HG03108 (cell line): ENCODE data around the gene KLHL2.
A peak's percentile ranks its signal among the peaks of the same experiment; 100 is the strongest.
"Not testable (repeated sequence)": the region's sequence is repeated elsewhere in the genome, so short reads cannot be mapped to it uniquely, and the experiment has no call there.

Source experiments
- ATAC-seq: cut with Tn5 transposase; IDR thresholded peaks from one replicate; pipeline ENCODE4 v1.9.1; 2021; ENCODE audit warnings: moderate library complexity; ENCODE audit not compliant: unreplicated experiment

The KLHL2 gene

DNA sequence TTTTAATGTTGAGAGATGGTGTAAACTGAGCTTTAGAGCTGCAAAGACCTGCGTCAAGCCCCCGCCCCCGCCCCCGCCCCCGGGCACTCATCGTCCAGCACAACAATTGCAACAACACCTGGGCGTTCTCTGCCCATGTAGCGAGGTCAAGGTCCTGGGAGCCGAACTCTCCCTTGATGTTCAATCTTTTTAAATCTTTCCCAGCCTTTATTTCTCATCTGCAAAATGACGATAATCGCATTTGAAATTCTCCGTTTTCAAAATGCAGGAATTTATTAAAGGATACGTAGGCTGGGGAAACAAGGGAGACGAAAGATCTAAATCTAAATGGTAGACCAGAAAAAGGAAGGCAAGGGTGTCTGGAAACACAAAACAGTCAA, 119.5 kb downstream of the KLHL2 start:
- no peak for ATAC-seq

DNA sequence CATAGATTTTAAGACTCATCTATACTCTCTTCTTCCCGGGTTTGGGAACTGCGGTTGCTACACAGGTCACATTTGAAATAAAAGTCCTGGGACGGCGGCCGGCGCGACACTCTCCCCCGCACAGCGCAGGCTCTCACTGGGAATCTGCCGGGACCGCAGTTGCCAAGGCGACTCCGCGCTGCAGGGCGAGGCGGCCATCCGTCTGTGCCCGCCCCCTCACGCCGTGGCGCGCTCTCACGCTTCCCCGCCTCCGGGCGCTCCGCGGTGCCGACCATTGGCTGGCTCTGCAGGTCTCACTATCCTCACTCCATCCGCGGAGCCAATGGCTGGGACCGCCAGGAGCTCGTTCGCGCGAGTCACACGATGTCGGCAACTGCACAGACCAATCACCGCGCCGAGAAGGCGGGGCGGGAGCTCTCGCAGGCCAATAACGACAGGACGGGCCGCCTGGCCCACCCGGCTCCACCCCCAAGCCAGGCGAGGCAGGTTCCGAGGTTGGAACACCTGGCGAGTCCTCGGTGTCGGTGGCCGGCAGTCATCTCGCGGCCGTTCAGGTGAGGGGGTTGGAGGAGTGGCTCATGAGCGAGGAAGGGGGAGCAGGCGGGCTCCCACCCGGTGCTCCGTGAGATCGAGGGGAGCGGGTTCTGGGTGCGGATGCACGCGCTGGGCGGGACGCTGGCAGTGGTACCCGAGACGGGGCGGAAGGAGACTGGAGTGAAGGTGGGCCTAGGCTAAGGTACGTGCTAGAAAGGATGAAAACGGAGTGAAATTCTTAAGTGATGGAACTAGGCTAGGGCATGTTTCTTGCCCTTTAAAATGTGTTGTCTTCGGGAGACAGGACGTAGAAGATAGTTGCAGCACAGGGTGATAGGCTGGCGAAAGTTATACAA, 120.1 kb downstream of the KLHL2 start, which contains the start of gene MSMO1:
Gene MSMO1 (plus strand): TSS at position 459 of the 890 bp plus-strand sequence. CDS start 5,702 bp downstream, outside the sequence.
- ATAC-seq: peak; percentile 98

DNA sequence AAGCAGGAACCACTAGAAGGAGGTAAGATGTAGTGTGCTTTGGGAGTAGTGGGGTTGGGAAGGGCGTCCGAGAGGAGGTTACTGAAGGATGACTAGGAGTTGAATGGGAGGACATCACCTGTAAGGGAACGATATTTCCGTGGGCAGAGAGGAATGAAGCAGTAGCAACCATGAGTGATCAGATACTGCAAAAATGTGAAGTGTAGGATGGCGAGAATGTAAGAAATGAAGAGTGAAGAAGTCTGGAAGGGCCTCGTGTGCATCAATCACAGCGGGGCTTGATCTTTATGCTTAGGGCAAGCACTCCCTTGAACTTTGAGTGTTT, 120.7 kb downstream of the KLHL2 start:
- no peak for ATAC-seq

DNA sequence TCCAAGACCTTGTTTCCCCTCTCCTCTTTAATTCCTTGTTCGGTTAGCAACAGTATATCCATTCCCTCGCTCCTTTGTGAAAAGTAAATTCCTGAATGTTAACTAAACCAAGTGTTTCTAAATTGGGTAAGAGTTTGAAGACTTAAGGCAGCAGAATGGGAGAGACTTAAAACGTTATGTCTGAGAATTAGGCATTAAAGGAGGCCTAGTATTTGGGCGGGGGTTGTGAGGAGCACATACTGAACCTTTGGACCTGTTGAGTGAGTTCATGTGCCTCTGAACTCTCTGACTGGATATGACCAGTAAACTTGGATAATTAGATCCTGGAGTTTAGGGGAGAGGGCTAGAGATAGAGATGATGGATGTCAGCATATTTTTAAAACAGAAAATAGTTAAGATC, 121.3 kb downstream of the KLHL2 start:
- no peak for ATAC-seq

DNA sequence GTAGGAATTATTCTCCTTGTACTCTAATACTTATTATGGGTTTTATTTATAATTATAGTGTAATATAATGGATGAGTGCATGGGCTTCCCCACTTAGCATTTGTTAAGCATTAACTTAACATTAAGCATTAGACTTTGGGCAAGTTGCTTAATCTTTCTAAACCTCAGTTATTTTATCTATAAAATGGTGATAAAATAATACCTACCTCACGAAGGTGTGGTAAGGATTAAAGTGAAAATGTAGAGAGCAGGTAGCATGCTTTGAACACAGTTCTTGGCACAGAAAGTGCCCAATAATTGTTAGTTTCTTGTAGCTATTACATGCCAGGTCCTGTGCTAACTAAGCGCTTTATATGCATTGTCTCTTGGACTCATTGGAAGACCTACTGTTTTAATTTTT, 122.7 kb downstream of the KLHL2 start:
- ATAC-seq: no peak

DNA sequence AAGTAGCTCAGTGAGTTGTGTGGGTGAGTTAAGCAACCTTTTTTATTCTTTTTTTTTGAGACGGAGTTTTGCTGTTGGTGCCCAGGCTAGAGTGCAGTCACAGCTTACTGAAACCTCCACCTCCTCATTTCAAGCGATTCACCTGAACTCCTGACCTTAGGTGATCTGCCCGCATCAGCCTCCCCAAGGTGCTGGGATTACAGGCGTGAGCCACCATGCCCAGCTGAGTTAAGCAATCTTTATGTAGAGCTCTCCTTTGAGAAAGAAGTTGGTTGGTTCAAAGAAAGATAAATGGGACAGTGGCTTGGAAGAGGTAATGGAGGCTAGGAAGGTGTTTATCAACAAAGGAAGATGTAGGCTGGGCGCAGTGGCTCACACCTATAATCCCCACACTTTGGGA, 123.3 kb downstream of the KLHL2 start:
- no peak for ATAC-seq

DNA sequence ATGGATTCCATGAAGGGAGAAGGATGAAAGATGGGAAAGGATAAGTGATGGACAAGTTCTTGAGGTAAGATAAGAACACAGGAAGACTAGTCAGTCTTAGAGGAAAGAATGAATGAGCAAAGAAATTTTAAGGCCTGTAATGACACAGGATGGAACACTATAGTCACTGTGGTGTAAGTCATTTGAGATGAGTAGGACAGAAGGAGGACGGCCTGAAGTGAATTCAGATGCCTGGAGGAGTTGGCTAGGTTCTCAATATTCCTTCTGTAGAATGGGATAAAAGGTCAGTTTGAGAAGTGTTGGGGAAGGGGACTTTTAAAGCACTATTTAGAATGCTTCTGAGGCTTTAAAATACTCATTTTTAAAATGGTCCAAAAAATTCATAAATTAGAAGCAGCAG, 124.0 kb downstream of the KLHL2 start:
- ATAC-seq: no peak

DNA sequence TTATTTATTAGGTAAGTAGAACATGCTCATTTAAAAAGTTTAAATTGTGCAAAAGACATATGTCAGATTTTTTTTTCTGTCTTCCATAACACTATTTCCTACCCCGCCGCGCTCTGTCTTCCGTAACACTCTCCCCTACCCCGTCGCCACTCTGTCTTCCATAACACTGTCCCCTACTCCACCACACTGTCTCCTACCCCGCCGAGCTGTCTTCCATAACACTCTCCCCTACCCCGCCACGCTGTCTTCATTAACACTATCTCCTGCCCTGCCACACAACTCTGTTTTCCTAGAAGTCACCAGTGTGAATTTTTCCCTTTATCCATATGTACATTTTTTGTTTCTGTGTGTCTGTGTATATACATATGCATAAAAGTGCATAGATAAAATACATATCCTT, 124.5 kb downstream of the KLHL2 start:
- no peak for ATAC-seq

DNA sequence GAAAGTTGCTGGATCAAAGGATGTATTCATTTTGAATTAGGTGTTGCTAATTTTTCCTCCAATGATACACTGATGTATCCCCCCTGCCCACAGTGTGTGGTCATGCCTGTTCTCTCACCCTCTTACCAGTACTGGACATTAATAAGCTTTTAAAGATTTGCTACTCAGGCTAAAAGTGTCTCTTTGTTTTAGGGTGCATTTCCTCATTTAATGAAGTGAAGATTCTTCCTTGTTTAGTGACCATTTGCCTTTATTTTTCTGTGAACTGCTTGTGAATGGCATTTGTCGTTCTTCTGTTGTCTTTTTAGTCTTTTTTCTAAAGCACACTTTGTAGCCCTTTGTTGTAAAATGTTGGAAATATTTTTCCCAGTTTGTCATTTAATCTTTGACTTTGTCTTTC, 125.1 kb downstream of the KLHL2 start:
- ATAC-seq: no peak

DNA sequence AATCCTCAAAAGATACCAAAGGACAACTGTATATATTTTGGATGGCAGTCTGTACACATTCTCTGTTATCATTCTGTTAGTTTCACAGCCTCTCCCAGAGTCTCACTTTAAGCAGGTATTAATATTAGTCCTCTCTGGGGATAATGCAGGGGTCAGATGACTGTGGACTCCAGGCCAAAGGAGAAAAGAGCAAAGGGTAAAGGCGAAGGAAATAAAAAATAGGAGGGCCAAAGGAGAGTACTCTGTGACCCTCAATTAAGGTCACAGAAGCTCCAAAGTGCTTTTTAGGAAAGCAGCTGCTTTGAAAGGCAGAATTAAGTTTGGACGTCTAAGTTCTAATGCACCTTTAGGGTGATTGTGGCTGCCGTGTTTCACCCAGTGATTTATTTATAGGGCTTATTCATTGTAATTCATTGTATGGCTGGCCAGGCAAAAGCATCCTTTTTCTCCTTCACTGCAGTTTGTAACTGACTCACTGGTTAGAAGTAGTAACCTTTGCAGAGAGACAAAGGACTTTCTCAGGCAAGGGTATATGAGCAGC, 127.9 kb downstream of the KLHL2 start:
- no peak for ATAC-seq

DNA sequence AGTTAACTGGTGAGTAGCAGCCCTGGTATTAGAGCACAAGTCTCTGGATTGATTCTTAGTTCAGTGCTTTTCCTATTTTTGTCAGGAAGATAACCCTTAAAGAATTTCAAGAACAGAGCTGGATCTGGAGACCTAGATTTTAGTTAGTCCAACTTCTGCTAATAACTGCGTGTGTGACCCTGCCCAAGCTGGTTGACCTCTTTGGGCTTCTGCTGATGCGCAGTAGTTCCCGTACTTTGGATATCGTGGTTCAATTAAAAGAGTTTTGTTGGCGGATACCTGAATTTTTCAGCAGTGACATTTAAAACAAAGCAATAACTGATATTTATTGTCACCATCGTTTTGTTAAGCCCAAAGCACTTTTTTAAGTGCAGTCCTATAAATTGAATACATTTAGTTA, 129.4 kb downstream of the KLHL2 start:
- ATAC-seq: no peak

DNA sequence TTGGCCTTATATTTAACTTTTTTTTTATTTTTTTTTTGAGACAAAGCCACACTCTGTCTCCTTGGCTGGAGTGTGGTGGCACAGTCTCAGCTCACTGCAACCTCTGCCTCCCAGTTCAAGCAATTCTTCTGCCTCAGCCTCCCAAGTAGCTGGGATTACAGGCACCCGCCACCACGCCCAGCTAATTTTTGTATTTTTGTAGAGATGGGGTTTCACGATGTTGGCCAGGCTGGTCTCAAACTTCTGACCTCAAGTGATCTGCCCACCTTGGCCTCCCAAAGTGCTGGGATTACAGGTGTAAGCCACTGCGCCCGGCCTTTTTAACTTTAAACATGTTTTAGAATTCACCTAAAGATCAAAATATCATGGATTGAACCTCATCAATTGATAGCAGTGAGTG, 135.0 kb downstream of the KLHL2 start:
- not testable (repeated sequence) for ATAC-seq

DNA sequence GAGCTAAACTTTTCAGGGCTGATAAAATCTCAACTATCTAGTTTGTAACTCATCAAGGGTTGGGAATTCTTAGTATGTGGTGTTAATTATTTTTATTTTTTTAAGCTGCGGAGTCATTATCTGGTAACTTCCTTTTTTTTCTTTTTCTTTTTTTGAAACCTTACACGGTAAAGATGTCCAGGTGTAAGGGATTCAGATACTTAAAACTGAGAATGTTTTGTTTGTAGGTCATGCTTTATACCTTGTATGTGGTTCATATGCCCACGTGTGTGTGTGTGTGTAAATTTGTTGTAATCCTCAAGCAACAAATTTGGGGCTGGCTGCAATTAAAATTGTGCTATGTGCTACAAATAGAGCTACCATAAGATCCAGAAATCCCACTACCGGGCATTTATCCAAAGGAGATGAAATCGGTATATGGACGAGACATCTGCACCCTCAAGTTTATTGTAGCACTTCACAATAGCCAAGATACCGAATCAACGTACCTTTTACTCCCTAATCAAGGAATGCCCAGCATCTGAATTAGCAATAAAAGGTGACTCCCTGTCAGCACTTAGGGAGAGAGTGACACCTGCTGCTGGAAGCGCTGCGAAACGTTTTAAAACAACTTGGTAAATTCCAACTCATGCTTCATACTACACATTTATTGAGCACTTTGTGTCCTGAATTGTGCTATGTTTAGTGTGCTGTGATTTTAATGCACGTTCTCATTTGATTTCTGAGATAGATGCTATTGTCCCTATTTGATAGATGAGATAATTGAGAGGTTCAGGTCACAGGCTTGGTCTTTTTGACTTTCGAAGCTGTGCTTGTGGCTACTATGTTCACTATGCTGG, 136.2 kb downstream of the KLHL2 start:
- no peak for ATAC-seq

DNA sequence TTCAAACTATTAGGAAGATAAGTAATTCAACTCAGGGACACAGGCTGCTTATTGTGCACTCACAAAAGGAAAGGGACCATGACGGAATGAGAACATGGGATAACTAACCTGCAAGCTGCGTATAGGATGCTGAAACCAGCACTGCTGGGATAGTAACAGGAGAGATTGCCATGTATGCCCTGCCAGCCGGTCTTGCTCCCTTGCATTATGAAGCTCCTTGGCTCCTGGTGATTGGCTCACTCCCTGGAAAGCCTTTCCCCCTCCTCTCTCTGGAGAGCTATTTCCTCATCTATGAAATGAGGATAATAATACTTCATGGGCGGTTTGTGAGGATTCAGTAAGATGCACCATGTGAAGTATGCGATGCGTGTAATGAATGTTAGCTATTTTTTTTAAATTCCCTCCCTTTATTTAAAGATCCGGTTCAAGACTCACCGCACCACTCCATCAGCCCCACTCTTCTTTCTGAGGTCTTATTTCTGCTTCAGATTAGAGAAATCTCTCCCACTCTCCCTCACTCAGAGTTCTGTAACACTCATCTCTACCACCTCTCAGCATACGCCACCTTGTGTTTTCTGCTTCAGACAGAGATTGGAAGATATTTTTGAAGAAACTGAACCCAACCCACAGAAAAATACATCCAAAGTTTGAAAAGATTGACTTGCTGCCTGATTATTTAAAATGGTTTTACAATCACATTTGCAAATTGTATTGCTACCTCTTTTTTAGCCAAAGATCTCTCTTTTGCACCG, 138.5 kb downstream of the KLHL2 start:
- ATAC-seq: no peak

DNA sequence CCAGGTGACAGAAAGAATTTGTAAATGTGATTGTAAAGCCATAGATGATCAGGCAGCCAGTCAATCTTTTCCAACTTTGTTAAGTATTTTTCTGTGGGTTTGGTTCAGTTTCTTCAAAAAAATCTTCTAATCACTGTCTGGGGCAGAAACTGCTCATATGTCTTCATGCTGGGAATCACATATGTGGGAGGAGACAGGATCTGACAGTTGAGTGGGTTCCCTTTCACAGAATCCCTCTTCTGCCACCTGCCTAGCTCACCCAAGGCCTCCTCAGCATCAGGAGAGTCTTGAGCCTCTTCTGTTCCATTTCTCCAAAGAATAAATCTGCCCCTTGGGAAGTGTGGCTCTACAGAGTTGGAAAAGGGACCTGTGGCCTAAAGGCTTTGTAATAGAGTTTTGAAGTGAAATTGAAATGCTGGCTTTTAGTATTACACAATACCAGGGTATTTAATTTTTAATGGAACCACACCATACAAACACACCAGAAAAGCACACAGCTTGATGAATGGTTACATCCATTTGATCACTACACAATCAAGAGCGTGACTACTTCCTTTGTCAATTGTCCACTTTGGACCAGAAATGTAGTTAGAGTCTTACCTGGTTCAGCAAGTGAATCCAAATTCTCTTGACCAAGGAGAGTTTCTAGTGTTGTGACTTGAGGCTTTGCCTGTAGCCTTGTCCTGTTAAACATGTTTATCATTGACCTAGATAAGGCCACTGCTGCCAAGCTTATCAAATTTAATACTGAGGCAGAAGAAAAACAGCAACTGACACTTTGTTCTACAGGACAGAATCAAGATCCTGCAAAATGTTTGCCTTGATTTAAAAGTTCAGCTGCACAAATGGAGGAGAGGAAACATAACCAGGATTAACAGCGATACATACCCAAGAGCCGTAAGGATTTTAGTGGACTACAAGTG, 140.5 kb downstream of the KLHL2 start:
- no peak for ATAC-seq

DNA sequence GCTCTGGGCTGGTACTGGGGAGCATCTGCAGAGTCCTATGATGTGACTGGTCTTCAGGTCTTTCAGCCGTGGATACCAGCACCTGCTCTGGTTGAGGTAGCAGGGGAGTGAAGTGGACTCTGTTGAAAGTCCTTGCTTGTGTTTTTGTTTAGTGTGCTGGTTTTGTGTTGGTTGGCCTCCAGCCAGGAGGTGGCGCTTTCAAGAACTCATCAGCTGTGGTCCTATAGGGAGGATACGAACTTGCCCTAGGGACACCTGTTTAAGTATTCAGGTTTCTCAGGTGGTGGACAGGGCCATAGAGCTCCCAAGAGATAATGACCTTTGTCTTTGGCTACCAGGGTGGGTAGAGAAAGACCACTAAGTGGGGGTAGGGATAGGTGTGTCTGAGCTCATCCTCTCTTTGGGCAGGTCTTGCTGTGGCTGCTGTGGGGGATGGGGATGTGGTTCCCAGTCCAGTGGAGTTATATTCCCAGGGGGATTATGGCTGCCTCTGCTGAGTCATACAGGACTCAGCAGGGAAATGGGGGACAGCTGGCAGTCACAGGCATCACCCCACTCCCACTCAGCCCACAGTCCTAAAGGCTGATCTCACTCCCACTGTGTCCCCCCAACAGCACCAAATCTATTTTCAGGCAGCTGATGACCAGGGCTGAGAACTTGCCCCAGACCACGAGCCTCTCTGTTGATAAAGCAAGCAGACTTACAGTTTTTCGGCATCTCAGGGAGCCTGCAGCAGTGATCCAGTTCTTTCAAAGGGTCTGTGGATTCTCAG, 144.2 kb downstream of the KLHL2 start:
- no peak for ATAC-seq

DNA sequence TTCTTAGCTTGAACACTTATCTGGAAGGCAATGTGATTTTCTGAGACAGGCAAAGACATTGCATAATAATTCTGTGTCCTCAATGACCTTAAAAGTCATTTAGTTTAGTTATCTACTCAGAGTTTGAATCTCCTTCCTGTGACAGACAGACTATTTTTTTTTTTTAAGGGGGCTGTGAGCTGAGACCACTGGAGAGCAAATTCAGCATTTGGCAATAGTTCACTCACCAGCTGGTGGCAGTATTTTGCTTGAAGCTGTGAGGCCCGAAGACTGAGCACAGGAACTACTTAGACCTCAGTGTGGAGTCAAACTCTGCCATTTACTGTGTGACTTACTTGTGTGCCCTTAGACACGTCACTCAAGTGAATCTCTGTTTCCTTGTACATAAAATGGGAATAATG, 148.5 kb downstream of the KLHL2 start:
- ATAC-seq: no peak

DNA sequence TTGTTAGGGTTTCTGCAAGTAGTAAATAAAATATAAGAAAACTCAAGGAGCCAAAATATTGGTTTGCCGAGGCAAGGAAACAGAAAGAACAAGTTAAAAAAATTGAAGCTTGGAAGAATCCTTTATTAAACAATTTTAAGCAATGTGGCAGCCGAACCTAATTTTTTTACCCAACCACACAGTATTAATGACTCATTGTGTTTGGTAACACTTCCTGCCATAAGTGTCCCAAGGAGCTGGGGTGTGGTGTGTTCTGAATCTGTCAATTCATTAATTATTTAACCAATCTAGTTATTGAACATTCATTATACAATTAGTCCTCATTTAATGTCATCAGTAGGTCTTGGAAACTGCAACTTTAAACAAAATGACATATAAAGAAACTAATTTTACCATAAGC, 152.1 kb downstream of the KLHL2 start:
- no peak for ATAC-seq

DNA sequence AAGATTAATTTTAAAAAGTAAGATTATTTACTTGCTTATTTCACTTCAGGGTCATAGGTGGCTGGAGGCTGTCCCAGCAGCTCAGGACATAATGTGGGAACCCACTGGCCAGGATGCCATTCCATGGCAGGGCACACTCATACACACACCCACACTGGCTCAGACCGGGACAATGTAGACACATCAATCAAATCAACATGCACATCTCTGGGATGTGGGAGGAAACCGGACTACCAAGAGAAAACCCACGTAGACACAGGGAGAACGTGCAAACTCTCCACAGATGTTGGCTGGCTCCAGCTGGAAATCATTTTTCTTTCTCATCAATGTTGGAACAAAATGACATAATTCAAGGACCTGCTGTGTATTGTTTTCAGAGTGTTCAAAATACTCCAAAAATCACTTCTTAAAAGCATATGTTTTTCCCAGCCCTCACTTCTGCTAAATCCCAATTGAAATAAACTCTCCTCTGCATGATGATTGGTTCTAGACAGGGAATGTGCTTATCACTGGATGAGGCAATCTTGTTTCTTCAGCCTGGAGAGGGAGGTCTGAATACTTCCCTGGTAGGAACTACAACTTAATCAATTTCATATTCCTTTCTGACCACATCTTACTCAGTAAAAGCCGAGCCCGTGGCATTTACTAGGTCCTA, 152.8 kb downstream of the KLHL2 start:
- no peak for ATAC-seq
